NT2/D1 (cell line): ENCODE measurements around the gene FIG4.

ENCODE experiments used
- DNase-seq: peaks from one replicate; pipeline ENCODE4 v3.0.0-alpha.2; 2011; ENCODE audit warnings: low read depth, low spot score
- H3K27me3 ChIP-seq: 2 replicates; pipeline ENCODE4 v1.6.0; 2011; ENCODE audit warnings: mild to moderate bottlenecking; ENCODE audit not compliant: insufficient read length, insufficient read depth
- H3K36me3 ChIP-seq: 2 replicates; pipeline ENCODE4 v1.6.1; 2011; ENCODE audit warnings: mild to moderate bottlenecking, low read length, mixed read lengths; ENCODE audit not compliant: insufficient read depth, insufficient read length
- H3K4me1 ChIP-seq: 2 replicates; pipeline ENCODE4 v1.5.1; 2011; ENCODE audit not compliant: insufficient read depth, insufficient read length
- H3K4me3 ChIP-seq: 2 replicates; pipeline ENCODE4 v1.5.1; 2011; ENCODE audit warnings: low read depth; ENCODE audit not compliant: insufficient read length
- H3K9ac ChIP-seq: 2 replicates; pipeline ENCODE4 v1.6.0; 2011; ENCODE audit warnings: low read depth; ENCODE audit not compliant: insufficient read length
- H3K9me3 ChIP-seq: 2 replicates; pipeline ENCODE4 v1.5.1; 2011; ENCODE audit warnings: mild to moderate bottlenecking, low read length; ENCODE audit not compliant: insufficient read depth
- SUZ12 ChIP-seq: IDR thresholded peaks from 2 replicates; pipeline ENCODE4 v1.6.1; 2011; ENCODE audit not compliant: insufficient read length, insufficient read depth; ENCODE audit errors: extremely low read depth
- YY1 ChIP-seq: IDR thresholded peaks from 2 replicates; pipeline ENCODE4 v1.6.1; 2011; ENCODE audit not compliant: insufficient read length, insufficient read depth
- ZNF274 ChIP-seq: IDR thresholded peaks from 2 replicates; pipeline ENCODE4 v1.6.1; 2011; ENCODE audit warnings: mild to moderate bottlenecking, low read depth, low read length

FIG4 gene

GRCh38 chr6:109687271-109687761, 3.8 kb upstream of the FIG4 start:
- TF ChIP-seq YY1 (no peak), ZNF274 (no peak), SUZ12 (no peak)
- no peak for DNase-seq
- peaks cover 14% of the 10 kb centered on the region for H3K27me3 ChIP-seq
- no peaks in the 10 kb centered on the region for H3K36me3 ChIP-seq
- H3K4me3 ChIP-seq: no peak overlapping the region
- H3K9me3 ChIP-seq: no peaks in the 10 kb centered on the region
- no peak overlapping the region for H3K9ac ChIP-seq
- H3K4me1 ChIP-seq: no peaks in the 10 kb centered on the region

GRCh38 chr6:109690373-109690736, 741 bp upstream of the FIG4 start:
- Histone ChIP-seq H3K9me3 (no peaks in the 10 kb centered on the region), H3K9ac (no peak overlapping the region), H3K4me3 (peak overlapping the region; percentile 64), H3K27me3 (peaks cover 14% of the 10 kb centered on the region), H3K4me1 (no peaks in the 10 kb centered on the region), H3K36me3 (no peaks in the 10 kb centered on the region)
- TF ChIP-seq SUZ12 (no peak), YY1 (no peak), ZNF274 (no peak)
- no peak for DNase-seq

GRCh38 chr6:109693111-109693510, 2.0 kb downstream of the FIG4 start:
- H3K4me1 ChIP-seq: no peaks in the 10 kb centered on the region
- H3K4me3 ChIP-seq: no peak overlapping the region
- H3K9ac ChIP-seq: no peak overlapping the region
- TF ChIP-seq ZNF274 (no peak), SUZ12 (no peak), YY1 (no peak)
- H3K36me3 ChIP-seq: no peaks in the 10 kb centered on the region
- DNase-seq: no peak
- H3K9me3 ChIP-seq: peaks cover 3% of the 10 kb centered on the region; the same call in 1 of the 2 replicates
- peaks cover 14% of the 10 kb centered on the region for H3K27me3 ChIP-seq

GRCh38 chr6:109695468-109695867, 4.4 kb downstream of the FIG4 start:
- H3K36me3 ChIP-seq: no peaks in the 10 kb centered on the region
- DNase-seq: no peak

GRCh38 chr6:109696355-109696754, 5.3 kb downstream of the FIG4 start:
- H3K27me3 ChIP-seq: no peaks in the 10 kb centered on the region
- peaks cover 3% of the 10 kb centered on the region; the same call in 1 of the 2 replicates for H3K9me3 ChIP-seq
- no peaks in the 10 kb centered on the region for H3K4me1 ChIP-seq
- no peaks in the 10 kb centered on the region for H3K36me3 ChIP-seq
- no peak overlapping the region for H3K4me3 ChIP-seq
- H3K9ac ChIP-seq: no peak overlapping the region
- TF ChIP-seq YY1: no peak
- no peak for TF ChIP-seq SUZ12
- TF ChIP-seq ZNF274: no peak
- no peak for DNase-seq

More at GRCh38 chr6:109695468-109695867, 4.4 kb downstream of the FIG4 start:
- Histone ChIP-seq H3K9me3 (peaks cover 3% of the 10 kb centered on the region; the same call in 1 of the 2 replicates), H3K4me3 (no peak overlapping the region), H3K4me1 (no peaks in the 10 kb centered on the region), H3K27me3 (no peaks in the 10 kb centered on the region), H3K9ac (no peak overlapping the region)
- TF ChIP-seq YY1: no peak
- TF ChIP-seq SUZ12: no peak
- no peak for TF ChIP-seq ZNF274

- H3K27me3 ChIP-seq: no peaks in the 10 kb centered on the region
- H3K36me3 ChIP-seq: no peaks in the 10 kb centered on the region
- TF ChIP-seq ZNF274 (no peak), YY1 (no peak), SUZ12 (no peak)
- H3K4me1 ChIP-seq: no peaks in the 10 kb centered on the region
- no peak for DNase-seq
- H3K9me3 ChIP-seq: peaks cover 3% of the 10 kb centered on the region; the same call in 1 of the 2 replicates
- no peak overlapping the region for H3K4me3 ChIP-seq
- H3K9ac ChIP-seq: no peak overlapping the region
These were observed 10.1 kb downstream of the FIG4 start for GRCh38 chr6:109701221-109701620.

- no peak overlapping the region for H3K4me3 ChIP-seq
- no peaks in the 10 kb centered on the region for H3K27me3 ChIP-seq
- no peak overlapping the region for H3K9ac ChIP-seq
- no peaks in the 10 kb centered on the region for H3K9me3 ChIP-seq
- H3K4me1 ChIP-seq: no peaks in the 10 kb centered on the region
- TF ChIP-seq SUZ12 (no peak), YY1 (no peak), ZNF274 (no peak)
- DNase-seq: no peak
- no peaks in the 10 kb centered on the region for H3K36me3 ChIP-seq
These were observed 10.7 kb downstream of the FIG4 start for GRCh38 chr6:109701774-109702173.

GRCh38 chr6:109702791-109703190, 11.7 kb downstream of the FIG4 start:
- H3K4me1 ChIP-seq: no peaks in the 10 kb centered on the region
- no peaks in the 10 kb centered on the region for H3K27me3 ChIP-seq
- TF ChIP-seq SUZ12: no peak
- H3K36me3 ChIP-seq: no peaks in the 10 kb centered on the region
- no peak for DNase-seq
- H3K9me3 ChIP-seq: no peaks in the 10 kb centered on the region
- H3K4me3 ChIP-seq: no peak overlapping the region
- no peak overlapping the region for H3K9ac ChIP-seq
